Calu3 (cell line): ENCODE results near the gene HLTF. TPM values are rescaled to one million over a fixed set of nuclear protein-coding genes. Genes with fewer than 3 reads are reported as not detected.

Experiments used
- BruUV-seq: library from RNA; stranded (reverse); fragments of 400-500 nt; replicated peaks from 2 replicates; lab custom pipeline; 2021; lab: Mats Ljungman, UMichigan
- CTCF ChIA-PET: fragments of 300-600 bp; sonication (Branson Sonifier 250); formaldehyde crosslinking; loops from one replicate; lab custom pipeline; 2022; ENCODE audit warnings: antibody characterized with exemption; lab: Charles Lee
- DNase-seq: peaks from one replicate; pipeline ENCODE4 v3.0.0; 2022
- H3K27ac Mint-ChIP-seq: one replicate; pipeline ENCODE4 v1.8.0; 2022; ENCODE audit warnings: mixed read lengths; ENCODE audit not compliant: unreplicated experiment
- H3K27me3 Mint-ChIP-seq: one replicate; pipeline ENCODE4 v1.8.0; 2022; ENCODE audit warnings: mixed read lengths; ENCODE audit not compliant: unreplicated experiment
- H3K36me3 Mint-ChIP-seq: one replicate; pipeline ENCODE4 v1.8.0; 2022; ENCODE audit warnings: mild to moderate bottlenecking, moderate library complexity, mixed read lengths; ENCODE audit not compliant: insufficient read depth, unreplicated experiment
- H3K4me1 Mint-ChIP-seq: one replicate; pipeline ENCODE4 v1.8.0; 2022; ENCODE audit warnings: mild to moderate bottlenecking, low read depth, mixed read lengths; ENCODE audit not compliant: unreplicated experiment
- H3K4me3 Mint-ChIP-seq: one replicate; pipeline ENCODE4 v1.8.0; 2022; ENCODE audit warnings: mild to moderate bottlenecking, low read depth, moderate library complexity, mixed read lengths; ENCODE audit not compliant: unreplicated experiment
- H3K9me3 Mint-ChIP-seq: one replicate; pipeline ENCODE4 v1.8.0; 2022; ENCODE audit warnings: low read depth, mixed read lengths; ENCODE audit not compliant: unreplicated experiment
- intact Hi-C: fragments of 100-400 bp; cut with micrococcal nuclease; formaldehyde crosslinking; loops from one replicate; pipeline ENCODE4 v1.10.0; 2022; ENCODE audit not compliant: unreplicated experiment
- total RNA-seq: library from RNA; stranded (reverse); gene quantifications from 2 replicates; pipeline ENCODE4 v1.2.3, GENCODE V29; 2022
- TF ChIP-seq, protein P1 (sequence below): fragments of 200-600 bp; IDR thresholded peaks from one replicate; pipeline ENCODE4 v1.8.0; 2022; ENCODE audit warnings: antibody characterized with exemption; ENCODE audit not compliant: unreplicated experiment

HLTF gene
- total RNA-seq, 1 experiment from 2014 or later, result 63.5 TPM

DNA sequence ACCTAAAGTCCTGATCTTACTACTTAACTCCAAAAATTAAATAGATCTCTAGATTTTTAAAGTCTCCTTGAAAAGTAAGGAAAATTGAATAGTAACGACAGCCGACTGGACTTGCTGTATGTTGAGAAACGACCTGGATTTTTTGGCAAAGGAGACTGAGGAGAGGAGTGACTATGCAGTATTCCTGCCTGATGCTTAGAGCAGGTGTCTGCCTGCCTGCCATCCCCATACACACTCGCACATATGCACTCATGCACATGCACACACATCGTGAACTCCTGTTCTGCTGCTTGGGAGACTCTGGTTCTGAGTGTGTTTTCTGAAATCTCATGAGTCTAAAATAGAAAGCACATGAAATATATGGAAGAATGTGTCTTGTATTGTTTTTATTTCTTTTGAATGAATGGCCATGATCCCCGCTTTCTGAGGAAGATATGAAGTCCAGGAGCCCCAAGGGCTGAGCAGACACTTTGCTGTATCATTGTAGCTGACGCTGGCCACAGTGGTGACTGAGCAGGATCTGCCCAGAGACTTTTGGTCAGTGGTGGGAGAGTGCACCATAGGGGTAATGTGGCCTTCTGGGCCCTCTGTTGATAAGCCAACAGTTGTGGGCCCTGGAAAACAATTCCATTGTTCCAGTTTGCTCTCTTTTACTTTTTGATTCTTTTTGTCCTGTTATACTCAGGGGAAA is 78.6 kb downstream of the HLTF start:
- Mint-ChIP-seq H3K4me3 (no peak overlapping the region), H3K27ac (no peak overlapping the region), H3K27me3 (no peaks in the 10 kb centered on the region), H3K4me1 (no peaks in the 10 kb centered on the region), H3K36me3 (no peaks in the 10 kb centered on the region), H3K9me3 (no peaks in the 10 kb centered on the region)
- CTCF ChIA-PET, result no interaction called here
- intact Hi-C loops, result no loop called here
- TF ChIP-seq, protein P1, sequence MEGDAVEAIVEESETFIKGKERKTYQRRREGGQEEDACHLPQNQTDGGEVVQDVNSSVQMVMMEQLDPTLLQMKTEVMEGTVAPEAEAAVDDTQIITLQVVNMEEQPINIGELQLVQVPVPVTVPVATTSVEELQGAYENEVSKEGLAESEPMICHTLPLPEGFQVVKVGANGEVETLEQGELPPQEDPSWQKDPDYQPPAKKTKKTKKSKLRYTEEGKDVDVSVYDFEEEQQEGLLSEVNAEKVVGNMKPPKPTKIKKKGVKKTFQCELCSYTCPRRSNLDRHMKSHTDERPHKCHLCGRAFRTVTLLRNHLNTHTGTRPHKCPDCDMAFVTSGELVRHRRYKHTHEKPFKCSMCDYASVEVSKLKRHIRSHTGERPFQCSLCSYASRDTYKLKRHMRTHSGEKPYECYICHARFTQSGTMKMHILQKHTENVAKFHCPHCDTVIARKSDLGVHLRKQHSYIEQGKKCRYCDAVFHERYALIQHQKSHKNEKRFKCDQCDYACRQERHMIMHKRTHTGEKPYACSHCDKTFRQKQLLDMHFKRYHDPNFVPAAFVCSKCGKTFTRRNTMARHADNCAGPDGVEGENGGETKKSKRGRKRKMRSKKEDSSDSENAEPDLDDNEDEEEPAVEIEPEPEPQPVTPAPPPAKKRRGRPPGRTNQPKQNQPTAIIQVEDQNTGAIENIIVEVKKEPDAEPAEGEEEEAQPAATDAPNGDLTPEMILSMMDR, result no peak
- BruUV-seq, result no TSS peak
- no peak for DNase-seq

DNA sequence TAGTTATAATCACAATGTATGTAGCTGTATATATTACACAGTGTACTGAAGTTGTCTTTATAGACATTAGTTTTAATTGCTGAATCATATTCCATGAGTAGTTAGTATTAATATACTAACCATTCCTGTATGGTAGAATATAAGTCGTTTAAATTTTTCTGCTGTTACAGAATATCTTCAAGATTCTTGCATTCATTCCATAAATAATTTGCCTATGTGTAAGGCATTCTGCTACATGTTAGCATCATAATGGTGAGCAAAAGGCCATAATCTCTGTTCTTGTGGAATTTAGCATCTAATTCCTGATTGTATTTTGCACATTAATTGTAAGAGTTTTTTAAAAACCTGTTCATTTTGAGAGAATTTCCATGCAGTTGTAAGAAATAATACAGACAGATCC is 80.9 kb downstream of the HLTF start:
- TF ChIP-seq, protein P1, result no peak
- H3K4me3 Mint-ChIP-seq, result no peak overlapping the region
- no TSS peak for BruUV-seq
- CTCF ChIA-PET, result no interaction called here
- no peaks in the 10 kb centered on the region for H3K36me3 Mint-ChIP-seq
- intact Hi-C loops, result no loop called here
- DNase-seq, result no peak
- H3K9me3 Mint-ChIP-seq, result no peaks in the 10 kb centered on the region
- H3K27me3 Mint-ChIP-seq, result no peaks in the 10 kb centered on the region
- H3K4me1 Mint-ChIP-seq, result no peaks in the 10 kb centered on the region
- no peak overlapping the region for H3K27ac Mint-ChIP-seq

- CTCF ChIA-PET, result no interaction called here
- no peaks in the 10 kb centered on the region for H3K4me1 Mint-ChIP-seq
- BruUV-seq, result no TSS peak
- H3K27ac Mint-ChIP-seq, result no peak overlapping the region
- no peaks in the 10 kb centered on the region for H3K9me3 Mint-ChIP-seq
- TF ChIP-seq, protein P1, result no peak
- no peak for DNase-seq
- H3K27me3 Mint-ChIP-seq, result no peaks in the 10 kb centered on the region
- intact Hi-C loops, result no loop called here
- no peak overlapping the region for H3K4me3 Mint-ChIP-seq
- peaks cover 4% of the 10 kb centered on the region for H3K36me3 Mint-ChIP-seq
Measured at GRCh38 chr3:149004622-149005021, 81.7 kb downstream of the HLTF start.

DNA sequence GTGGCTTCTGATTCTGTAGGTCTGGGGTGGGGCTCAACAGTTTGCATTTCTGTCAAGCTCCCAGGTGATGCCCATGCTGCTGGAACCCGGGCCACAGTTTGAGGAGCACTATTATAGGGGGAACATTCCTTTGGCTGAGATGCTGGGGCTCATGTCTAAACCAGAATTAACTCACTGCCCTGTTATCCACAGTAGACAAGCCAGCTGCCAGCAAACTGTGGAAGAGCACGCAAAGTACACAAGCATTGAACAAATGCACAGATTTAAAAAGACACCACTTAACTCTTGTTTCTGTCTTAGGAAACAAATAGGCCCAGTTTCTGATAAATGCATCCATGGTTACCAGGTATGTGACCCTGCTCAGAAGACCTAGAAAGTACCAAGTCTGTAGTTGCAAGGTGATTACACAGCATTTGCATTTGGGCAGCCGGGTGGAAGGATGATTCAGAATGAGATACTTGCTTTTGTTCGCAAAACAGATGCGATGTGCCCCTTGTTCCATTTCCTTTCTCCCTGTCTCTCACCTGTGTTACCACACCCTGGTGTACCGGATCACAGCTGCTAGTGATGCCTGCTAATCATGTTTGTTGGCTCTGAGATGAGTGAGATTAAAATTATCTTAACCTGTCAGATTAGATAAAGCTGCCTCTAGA is 82.6 kb downstream of the HLTF start:
- H3K4me1 Mint-ChIP-seq, result no peaks in the 10 kb centered on the region
- peaks cover 4% of the 10 kb centered on the region for H3K36me3 Mint-ChIP-seq
- TF ChIP-seq, protein P1, result no peak
- DNase-seq, result no peak
- no TSS peak for BruUV-seq
- no peaks in the 10 kb centered on the region for H3K9me3 Mint-ChIP-seq
- H3K27ac Mint-ChIP-seq, result no peak overlapping the region
- no peaks in the 10 kb centered on the region for H3K27me3 Mint-ChIP-seq
- intact Hi-C loops, result no loop called here
- CTCF ChIA-PET, result no interaction called here
- no peak overlapping the region for H3K4me3 Mint-ChIP-seq
